ENCODE measurements around the gene CCDC57. TPM values are rescaled to one million over a fixed set of nuclear protein-coding genes. Genes with fewer than 3 reads are reported as not detected.
A peak's percentile ranks its signal among the peaks of the same experiment; 100 is the strongest.

CCDC57 gene
- total RNA-seq, 1 experiment from 2014 or later: 31.0 TPM

- Histone ChIP-seq H3K27me3 (replicated peaks; ENCODE audit: control insufficient read depth, insufficient read depth, low read length) (no peaks in the 10 kb centered on the region), H3K9me3 (no peaks in the 10 kb centered on the region), H3K4me1 (peaks cover 47% of the 10 kb centered on the region), H3K36me3 (ENCODE audit: control insufficient read depth, insufficient read depth, low read length) (no peaks in the 10 kb centered on the region), H3K4me3 (ENCODE audit: low read depth, low read length) (no peak overlapping the region)
- BruUV-seq (replicated peaks): no TSS peak
- no peak overlapping the region for H3K4me3 Mint-ChIP-seq (ENCODE audit: unreplicated experiment)
- no peaks in the 10 kb centered on the region for H3K27me3 Mint-ChIP-seq (ENCODE audit: insufficient read depth, unreplicated experiment)
- H3K36me3 Mint-ChIP-seq (ENCODE audit: insufficient read depth, unreplicated experiment): peaks cover 34% of the 10 kb centered on the region
- TF ChIP-seq CTCF (IDR thresholded peaks at IDR 0.05; ENCODE audit: insufficient read depth in 1 of 2, low read depth in 1 of 2, low read length in 1 of 2, severe bottlenecking in 1 of 2, unreplicated experiment in 1 of 2): no peak
- intact Hi-C loops (cut with micrococcal nuclease; ENCODE audit: unreplicated experiment): loop anchor here (2.0 kb wide), 1 partner anchor 28 kb away; no protein-coding TSS in a partner anchor
- H3K27ac Mint-ChIP-seq (ENCODE audit: unreplicated experiment): peak overlapping the region; percentile 20
- H3K9me3 Mint-ChIP-seq (ENCODE audit: unreplicated experiment): no peaks in the 10 kb centered on the region
- H3K4me1 Mint-ChIP-seq (ENCODE audit: low read depth, unreplicated experiment): no peaks in the 10 kb centered on the region
- DNase-seq: peak; percentile 53 to 73
- ChIA-PET POLR2A (no interaction called here), CTCF (interaction anchor here (0.6 kb wide), 1 partner anchor 42 kb away, joined by 5 read pairs; no protein-coding TSS in a partner anchor)
These were observed 21.8 kb upstream of the CCDC57 start for GRCh38 chr17:82234211-82235055.

GRCh38 chr17:82232876-82233785 is 20.5 kb upstream of the CCDC57 start:
- Histone ChIP-seq H3K4me3 (ENCODE audit: low read depth, low read length) (no peak overlapping the region), H3K9me3 (no peaks in the 10 kb centered on the region), H3K27me3 (replicated peaks; ENCODE audit: control insufficient read depth, insufficient read depth, low read length) (no peaks in the 10 kb centered on the region), H3K4me1 (peaks cover 54% of the 10 kb centered on the region), H3K36me3 (ENCODE audit: control insufficient read depth, insufficient read depth, low read length) (no peaks in the 10 kb centered on the region)
- Mint-ChIP-seq H3K9me3 (ENCODE audit: unreplicated experiment) (no peaks in the 10 kb centered on the region), H3K36me3 (ENCODE audit: insufficient read depth, unreplicated experiment) (peaks cover 31% of the 10 kb centered on the region), H3K4me1 (ENCODE audit: low read depth, unreplicated experiment) (no peaks in the 10 kb centered on the region), H3K27ac (ENCODE audit: unreplicated experiment) (no peak overlapping the region), H3K4me3 (ENCODE audit: unreplicated experiment) (no peak overlapping the region), H3K27me3 (ENCODE audit: insufficient read depth, unreplicated experiment) (no peaks in the 10 kb centered on the region)
- CTCF ChIA-PET: no interaction called here
- TF ChIP-seq CTCF (IDR thresholded peaks at IDR 0.05; ENCODE audit: insufficient read depth in 1 of 2, low read depth in 1 of 2, low read length in 1 of 2, severe bottlenecking in 1 of 2, unreplicated experiment in 1 of 2): no peak
- intact Hi-C loops (cut with micrococcal nuclease; ENCODE audit: unreplicated experiment): no loop called here
- POLR2A ChIA-PET: no interaction called here
- no peak for DNase-seq
- no TSS peak for BruUV-seq (replicated peaks)

GRCh38 chr17:82232322-82232820 is 19.7 kb upstream of the CCDC57 start:
- Mint-ChIP-seq H3K4me1 (ENCODE audit: low read depth, unreplicated experiment) (no peaks in the 10 kb centered on the region), H3K9me3 (ENCODE audit: unreplicated experiment) (no peaks in the 10 kb centered on the region), H3K27ac (ENCODE audit: unreplicated experiment) (no peak overlapping the region), H3K27me3 (ENCODE audit: insufficient read depth, unreplicated experiment) (no peaks in the 10 kb centered on the region), H3K4me3 (ENCODE audit: unreplicated experiment) (no peak overlapping the region), H3K36me3 (ENCODE audit: insufficient read depth, unreplicated experiment) (peaks cover 25% of the 10 kb centered on the region)
- no TSS peak for BruUV-seq (replicated peaks)
- TF ChIP-seq CTCF (IDR thresholded peaks at IDR 0.05; ENCODE audit: insufficient read depth in 1 of 2, low read depth in 1 of 2, low read length in 1 of 2, severe bottlenecking in 1 of 2, unreplicated experiment in 1 of 2): no peak
- H3K4me1 ChIP-seq: peaks cover 56% of the 10 kb centered on the region
- H3K4me3 ChIP-seq (ENCODE audit: low read depth, low read length): no peak overlapping the region
- intact Hi-C loops (cut with micrococcal nuclease; ENCODE audit: unreplicated experiment): no loop called here
- no peak for DNase-seq
- no peaks in the 10 kb centered on the region for H3K9me3 ChIP-seq
- ChIA-PET CTCF (no interaction called here), POLR2A (no interaction called here)
- H3K36me3 ChIP-seq (ENCODE audit: control insufficient read depth, insufficient read depth, low read length): no peaks in the 10 kb centered on the region
- no peaks in the 10 kb centered on the region for H3K27me3 ChIP-seq (replicated peaks; ENCODE audit: control insufficient read depth, insufficient read depth, low read length)
